GM04504 (cell line): Measurements from ENCODE around the gene CNTF.

Experiments
- DNase-seq: peaks from one replicate; pipeline ENCODE4 v3.0.0-alpha.2; 2012; ENCODE audit warnings: low read depth

The CNTF gene

DNA sequence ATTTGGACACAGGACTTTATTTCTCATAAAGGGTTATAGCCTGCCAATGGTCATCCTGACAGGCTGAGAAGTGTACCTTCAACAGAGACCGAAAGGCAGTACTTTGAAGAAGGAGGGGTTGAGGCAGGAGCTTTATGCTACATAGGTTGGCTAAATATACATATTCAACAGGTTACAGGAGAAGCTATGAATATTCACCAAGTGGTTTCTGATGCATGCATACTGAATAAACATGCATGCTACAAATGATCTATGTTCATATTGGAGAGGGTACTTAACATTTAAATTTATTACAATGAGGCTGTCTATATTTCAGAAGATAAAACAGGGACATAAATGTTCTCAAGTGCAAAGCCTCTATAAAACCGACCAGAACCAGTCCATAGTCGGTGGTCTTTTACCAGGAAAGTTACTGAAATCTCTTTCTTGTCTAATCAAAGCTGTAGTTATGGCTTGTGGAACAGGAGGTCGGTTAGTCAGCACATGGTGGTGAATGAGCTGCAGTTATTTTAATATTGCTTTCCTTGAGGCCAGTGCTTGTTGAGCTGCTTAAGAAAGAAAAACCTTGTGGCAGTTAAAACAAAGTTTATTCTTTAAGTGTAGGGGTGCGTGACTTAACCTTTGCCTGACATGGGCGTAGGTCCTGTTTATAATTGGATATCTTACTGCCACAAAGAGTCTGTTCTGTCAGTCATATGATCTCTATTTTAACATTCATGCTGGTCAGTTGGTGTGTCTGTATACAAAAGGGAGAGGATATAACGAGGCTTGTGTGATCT, 19.5 kb downstream of the CNTF start:
- no peak for DNase-seq

DNA sequence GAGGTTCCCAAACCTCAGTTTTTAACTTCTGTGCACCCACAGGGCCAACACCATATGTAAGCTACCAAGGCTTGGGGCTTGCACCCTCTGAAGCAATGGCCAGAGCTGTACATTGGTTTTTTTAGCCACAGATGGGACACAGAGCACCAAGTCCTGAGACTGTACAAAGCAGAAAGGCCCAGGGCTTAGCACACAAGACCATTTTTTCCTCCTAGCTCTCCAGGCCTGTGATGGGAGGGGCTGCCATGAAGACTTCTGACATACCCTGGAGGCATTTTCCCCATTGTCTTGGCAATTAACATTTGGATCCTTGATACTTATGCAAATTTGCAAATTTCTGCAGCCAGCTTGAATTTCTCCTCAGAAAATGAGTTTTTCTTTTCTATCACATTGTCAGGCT, 23.4 kb downstream of the CNTF start:
- DNase-seq: no peak

GRCh38 chr11:58647141-58647699, 24.8 kb downstream of the CNTF start:
- DNase-seq: no peak

GRCh38 chr11:58647866-58648265, 25.4 kb downstream of the CNTF start:
- no peak for DNase-seq

- no peak for DNase-seq
Measured at GRCh38 chr11:58649623-58650022, 27.2 kb downstream of the CNTF start.

- no peak for DNase-seq
Measured at GRCh38 chr11:58650496-58650895, 28.0 kb downstream of the CNTF start.

DNA sequence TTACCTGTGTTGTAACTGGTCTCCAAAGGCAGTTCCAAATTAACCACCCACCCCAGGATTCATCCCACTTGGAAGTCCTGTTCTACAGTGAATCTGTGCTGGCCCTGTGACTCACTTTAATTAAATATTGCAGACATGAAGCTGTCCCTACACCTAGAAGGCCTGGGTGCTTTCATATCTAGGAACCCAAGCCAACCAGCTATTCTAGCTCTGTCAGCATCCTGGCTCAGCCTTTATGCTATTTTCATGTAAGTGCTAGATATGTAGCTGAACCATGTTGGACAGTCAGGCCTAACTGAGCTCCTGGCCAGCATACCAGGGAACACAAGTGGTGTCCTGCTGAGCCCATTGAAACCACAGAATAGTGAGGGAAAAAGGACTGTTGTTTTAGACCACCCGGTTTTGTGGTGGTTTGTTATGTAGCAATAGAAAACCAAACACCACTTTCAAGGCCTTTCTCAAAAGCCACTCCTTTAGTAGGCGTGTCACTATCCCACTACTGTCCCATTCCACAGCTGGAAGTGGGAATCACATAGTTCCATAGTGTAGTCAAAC, 30.3 kb downstream of the CNTF start:
- no peak for DNase-seq

- DNase-seq: peak; percentile 29
Measured at GRCh38 chr11:58654079-58654907, 31.8 kb downstream of the CNTF start.

GRCh38 chr11:58654908-58655296, 32.4 kb downstream of the CNTF start:
- no peak for DNase-seq

DNA sequence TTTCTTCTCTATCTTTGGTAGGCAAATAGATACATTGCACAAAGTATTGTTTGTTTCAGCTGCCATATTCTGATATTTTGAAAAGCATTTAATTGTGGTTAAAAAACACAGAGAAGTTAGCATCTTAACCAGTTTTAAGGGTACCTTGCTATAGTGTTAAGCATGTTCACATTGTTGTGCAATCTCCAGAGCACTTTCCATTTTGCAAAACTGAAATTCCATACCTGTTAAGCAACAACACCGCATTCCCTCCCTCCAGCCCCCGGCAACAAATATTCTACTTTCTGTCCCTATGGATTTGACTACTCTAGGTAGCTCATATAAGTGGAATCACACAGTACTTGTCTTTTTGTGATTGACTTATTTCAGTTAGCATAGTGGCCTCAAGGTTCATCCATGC, 33.9 kb downstream of the CNTF start:
- DNase-seq: no peak

DNA sequence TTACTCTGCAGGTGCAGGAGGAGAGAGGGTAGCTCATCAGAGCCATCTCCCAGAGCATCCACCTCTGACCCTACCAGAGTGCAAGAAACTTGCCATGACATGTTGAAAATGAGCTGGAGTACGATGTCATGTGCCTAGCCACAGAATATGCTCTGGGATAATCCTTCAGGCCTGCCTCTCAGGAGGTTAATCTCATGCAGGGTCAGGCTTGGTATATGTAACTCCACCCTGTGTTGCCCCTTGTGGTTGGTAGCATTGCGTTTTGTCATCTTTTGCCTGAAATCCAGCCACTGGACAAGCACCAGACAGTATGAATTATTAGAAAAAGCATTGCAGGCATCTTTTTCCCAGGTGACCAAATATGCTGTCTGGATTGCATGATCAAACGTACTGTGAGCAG, 36.2 kb downstream of the CNTF start:
- DNase-seq: no peak

- DNase-seq: no peak
Measured at GRCh38 chr11:58659404-58659803, 36.9 kb downstream of the CNTF start.

GRCh38 chr11:58659910-58660570, 37.6 kb downstream of the CNTF start:
- DNase-seq: no peak

DNA sequence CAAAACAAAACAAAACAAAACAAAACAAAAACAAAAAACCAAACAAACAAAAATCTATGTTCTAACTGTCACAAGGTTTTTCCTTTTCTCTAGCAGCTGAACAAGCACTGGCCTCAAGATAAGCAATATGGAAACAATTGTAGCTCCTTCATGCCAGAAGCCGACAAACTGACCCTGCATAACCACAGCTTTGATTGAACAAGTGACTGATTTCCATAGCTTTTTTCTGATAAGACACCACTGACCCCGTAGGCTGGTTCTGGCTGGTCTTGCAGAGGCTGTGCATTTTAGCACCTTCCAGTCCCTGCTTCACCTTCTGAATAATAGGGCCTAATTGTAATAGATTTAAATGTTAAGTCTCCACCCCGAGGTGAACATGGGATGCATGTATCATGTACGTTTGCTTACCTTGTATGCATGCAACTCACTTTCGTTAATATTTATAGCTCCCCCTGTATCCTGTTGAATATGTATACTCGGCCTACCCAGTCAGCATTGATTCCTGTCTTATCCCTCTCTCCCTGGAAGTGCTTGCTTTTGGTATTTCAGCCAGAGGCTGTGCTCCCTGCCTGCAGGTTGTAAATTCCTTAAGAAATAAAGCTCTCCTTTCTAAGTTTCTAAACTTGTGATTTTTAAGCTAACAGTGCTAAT, 49.6 kb downstream of the CNTF start:
- DNase-seq: no peak

DNA sequence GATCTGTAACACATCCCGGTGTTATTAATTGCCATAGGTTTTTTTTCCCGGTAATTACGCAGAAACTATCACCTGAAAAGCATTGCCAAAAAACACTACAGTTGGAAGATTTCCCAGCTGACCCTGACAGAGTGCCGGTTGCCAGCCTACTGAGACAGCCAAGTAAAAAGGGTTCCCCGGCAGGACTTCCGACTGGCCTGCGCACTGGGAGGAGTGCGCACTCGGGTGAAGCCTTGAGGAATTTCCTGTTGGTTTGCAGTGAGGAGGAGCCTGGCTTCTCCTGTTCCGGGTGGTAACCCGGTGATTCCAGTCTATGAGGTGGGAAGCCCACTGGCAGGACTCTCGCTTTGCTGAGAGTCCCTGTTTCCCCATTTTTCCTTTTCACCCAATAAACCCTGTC, 52.1 kb downstream of the CNTF start:
- DNase-seq: no peak
